GM12865 (cell line): ENCODE results near the gene RDH8.
A peak's percentile ranks its signal among the peaks of the same experiment; 100 is the strongest.

ENCODE experiments used
- DNase-seq: peaks from one replicate; pipeline ENCODE4 v3.0.0; 2010; ENCODE audit warnings: low read depth
- H3K4me3 ChIP-seq: 2 replicates; pipeline ENCODE4 v1.5.1; 2011; ENCODE audit warnings: mild to moderate bottlenecking, low read depth, low read length, control low read depth
- TF ChIP-seq, protein P1 (sequence below): IDR thresholded peaks from 2 replicates; pipeline ENCODE4 v1.5.1; 2011; ENCODE audit warnings: low read length, control low read depth, low read depth, inconsistent platforms; ENCODE audit not compliant: insufficient read depth; ENCODE audit errors: missing control alignments

The RDH8 gene

GRCh38 chr19:10005632-10006334 lies 7.5 kb upstream of the RDH8 start:
- no peak for DNase-seq
- TF ChIP-seq, protein P1, sequence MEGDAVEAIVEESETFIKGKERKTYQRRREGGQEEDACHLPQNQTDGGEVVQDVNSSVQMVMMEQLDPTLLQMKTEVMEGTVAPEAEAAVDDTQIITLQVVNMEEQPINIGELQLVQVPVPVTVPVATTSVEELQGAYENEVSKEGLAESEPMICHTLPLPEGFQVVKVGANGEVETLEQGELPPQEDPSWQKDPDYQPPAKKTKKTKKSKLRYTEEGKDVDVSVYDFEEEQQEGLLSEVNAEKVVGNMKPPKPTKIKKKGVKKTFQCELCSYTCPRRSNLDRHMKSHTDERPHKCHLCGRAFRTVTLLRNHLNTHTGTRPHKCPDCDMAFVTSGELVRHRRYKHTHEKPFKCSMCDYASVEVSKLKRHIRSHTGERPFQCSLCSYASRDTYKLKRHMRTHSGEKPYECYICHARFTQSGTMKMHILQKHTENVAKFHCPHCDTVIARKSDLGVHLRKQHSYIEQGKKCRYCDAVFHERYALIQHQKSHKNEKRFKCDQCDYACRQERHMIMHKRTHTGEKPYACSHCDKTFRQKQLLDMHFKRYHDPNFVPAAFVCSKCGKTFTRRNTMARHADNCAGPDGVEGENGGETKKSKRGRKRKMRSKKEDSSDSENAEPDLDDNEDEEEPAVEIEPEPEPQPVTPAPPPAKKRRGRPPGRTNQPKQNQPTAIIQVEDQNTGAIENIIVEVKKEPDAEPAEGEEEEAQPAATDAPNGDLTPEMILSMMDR: no peak
- no peak overlapping the region for H3K4me3 ChIP-seq

- peak; percentile 22 for DNase-seq
- TF ChIP-seq, protein P1: no peak
- no peak overlapping the region for H3K4me3 ChIP-seq
These were observed 7.0 kb upstream of the RDH8 start for GRCh38 chr19:10006335-10006708.

DNA sequence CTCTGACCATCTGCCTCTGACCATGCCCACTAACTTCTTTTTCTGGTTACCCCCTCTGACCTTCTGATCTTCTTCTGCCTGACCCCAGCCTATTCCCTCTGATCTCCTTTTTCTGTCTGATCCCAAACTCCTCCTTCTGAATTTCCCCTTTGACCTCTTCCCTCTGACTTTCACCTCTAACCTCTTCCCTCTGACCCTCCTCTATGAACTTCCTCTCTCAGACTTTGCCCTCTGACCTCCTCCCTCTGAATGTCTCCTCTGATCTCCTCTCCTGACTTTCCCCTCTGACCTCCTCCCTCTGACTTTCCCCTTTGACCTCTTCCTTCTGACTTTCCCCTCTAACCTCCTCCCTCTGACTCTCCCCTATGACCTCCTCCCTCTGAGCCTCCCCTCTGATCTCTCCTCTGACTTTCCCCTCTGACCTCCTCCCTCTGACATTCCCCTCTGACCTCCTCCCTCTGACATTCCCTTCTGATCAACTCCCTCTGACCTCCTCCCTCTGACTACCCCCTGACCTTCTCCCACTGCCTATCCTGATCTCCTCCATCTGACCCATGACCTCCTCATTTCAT lies 6.4 kb upstream of the RDH8 start:
- no peak overlapping the region for H3K4me3 ChIP-seq
- no peak for DNase-seq

DNA sequence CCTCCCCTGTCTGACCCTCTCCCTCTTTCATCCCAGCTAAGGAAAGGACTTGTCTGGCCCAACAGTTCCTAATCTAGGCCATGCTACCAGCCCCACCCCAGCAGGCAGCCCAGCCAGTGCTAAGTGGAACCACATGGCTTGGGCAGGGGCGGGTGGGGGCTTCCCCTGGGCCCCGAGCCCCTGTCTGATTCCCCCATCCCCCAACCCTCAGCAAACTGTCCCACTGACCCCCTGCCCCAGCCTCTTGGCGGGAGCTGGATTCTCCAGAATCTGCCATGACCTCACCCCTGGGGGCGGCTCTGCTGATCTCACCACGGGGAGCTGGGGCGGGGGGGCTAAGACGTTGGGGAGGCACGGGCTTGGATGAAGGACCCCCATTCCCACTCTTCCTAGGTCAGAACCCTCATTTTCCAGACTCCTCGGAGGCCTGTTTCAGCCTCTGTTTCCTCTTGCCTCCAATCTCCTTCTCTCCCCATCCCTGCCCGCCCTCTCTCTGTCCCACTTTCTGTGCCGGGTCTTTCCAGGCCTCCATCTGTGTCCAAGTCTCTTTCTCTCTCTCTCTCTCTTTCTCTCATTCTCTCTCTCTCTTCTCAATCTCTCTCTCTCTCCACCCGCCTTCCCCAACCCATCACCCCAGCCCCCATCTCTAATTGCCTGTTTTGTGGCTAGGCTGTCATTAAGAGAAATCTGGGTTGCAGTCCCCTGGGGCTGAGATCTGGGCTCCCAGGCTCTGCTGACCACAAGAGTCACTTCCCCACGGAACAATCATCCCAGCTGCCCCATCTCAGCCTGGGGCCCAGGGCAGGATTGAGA lies 5.7 kb upstream of the RDH8 start:
- no peak for DNase-seq
- TF ChIP-seq, protein P1: no peak
- no peak overlapping the region for H3K4me3 ChIP-seq

More for the DNA sequence above, 6.4 kb upstream of the RDH8 start:
- TF ChIP-seq, protein P1: no peak

DNA sequence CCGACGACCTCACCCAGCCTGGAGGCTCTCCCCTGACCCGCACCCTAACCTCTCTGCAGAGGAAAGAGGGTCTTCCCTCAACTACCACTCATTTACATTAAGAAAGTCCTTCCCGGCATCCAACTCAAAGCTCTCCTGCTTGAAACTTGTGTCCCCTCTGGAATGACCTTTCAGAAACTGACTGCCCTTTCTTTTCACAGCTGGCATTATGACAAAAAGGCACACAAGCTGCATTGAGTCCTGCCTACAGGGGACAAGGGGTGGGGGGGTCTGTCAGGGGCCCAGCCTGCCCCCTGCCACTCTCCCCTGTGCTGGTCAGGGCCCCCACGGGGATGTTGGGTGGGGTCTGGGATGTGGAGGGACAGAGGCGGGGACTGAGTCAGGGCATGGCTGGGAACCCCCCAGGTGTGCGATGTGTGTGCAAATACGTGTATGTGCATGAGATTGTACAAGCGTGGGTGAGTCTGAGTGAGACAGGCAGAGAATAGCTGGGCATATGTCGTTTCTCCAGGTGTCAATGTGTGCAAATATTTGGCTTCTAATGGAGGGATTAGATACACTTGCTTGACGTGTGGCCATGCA lies 5.0 kb upstream of the RDH8 start:
- H3K4me3 ChIP-seq: no peak overlapping the region
- TF ChIP-seq, protein P1: no peak
- no peak for DNase-seq

DNA sequence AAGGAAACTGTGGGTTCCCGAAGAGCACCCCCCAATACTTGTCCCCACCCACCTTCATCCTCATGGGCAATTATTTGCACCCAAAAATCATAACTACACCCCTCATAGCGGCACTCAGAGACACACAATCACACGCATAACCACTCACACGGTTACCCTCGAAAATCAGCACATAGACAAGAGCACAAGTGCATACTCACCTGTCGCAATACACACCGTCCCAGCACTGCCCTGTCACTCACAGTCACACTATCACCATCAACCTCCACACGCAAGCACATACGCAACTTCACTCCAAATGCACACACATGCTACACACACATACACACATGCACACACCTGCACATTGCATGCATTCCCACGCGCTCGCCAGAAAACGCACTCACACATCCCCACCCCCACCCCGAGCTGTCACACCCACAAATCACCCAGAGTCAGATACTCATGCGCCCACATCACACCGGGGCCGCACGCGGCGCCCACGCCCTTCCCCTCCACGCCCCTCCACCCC lies 3.5 kb upstream of the RDH8 start:
- DNase-seq: no peak
- H3K4me3 ChIP-seq: no peak overlapping the region
- TF ChIP-seq, protein P1: no peak
